Measurements from ENCODE around the gene SRF. TPM values are rescaled to one million over a fixed set of nuclear protein-coding genes. Genes with fewer than 3 reads are reported as not detected.
A peak's percentile ranks its signal among the peaks of the same experiment; 100 is the strongest.

The SRF gene
- total RNA-seq, 4 donors from 2014 or later: 14.8 to 25.8 (median 25.5) TPM

DNA sequence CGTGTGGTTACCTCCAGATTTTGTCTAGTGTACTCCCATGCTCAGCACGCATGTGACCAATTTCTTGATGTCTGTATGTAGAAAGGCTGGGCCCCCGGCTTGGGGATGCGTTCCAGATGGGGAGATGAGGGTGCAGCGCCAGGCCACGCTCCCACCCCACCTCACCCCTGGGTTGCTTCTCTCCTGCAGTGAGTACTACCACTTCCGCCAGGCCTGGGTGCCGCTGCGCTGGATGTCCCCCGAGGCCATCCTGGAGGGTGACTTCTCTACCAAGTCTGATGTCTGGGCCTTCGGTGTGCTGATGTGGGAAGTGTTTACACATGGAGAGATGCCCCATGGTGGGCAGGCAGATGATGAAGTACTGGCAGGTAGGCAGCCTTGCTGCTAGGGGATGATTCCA, 11.5 kb upstream of the SRF start:
- WGBS, 2 donors: 82 to 86% methylated on average over 11 of the region's 11 CpGs
- TF ChIP-seq POLR2A (IDR thresholded peaks at IDR 0.05): no peak
- TF ChIP-seq, protein P1, sequence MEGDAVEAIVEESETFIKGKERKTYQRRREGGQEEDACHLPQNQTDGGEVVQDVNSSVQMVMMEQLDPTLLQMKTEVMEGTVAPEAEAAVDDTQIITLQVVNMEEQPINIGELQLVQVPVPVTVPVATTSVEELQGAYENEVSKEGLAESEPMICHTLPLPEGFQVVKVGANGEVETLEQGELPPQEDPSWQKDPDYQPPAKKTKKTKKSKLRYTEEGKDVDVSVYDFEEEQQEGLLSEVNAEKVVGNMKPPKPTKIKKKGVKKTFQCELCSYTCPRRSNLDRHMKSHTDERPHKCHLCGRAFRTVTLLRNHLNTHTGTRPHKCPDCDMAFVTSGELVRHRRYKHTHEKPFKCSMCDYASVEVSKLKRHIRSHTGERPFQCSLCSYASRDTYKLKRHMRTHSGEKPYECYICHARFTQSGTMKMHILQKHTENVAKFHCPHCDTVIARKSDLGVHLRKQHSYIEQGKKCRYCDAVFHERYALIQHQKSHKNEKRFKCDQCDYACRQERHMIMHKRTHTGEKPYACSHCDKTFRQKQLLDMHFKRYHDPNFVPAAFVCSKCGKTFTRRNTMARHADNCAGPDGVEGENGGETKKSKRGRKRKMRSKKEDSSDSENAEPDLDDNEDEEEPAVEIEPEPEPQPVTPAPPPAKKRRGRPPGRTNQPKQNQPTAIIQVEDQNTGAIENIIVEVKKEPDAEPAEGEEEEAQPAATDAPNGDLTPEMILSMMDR (IDR thresholded peaks at IDR 0.05): no peak
- no peak for DNase-seq (ENCODE audit: low spot score in 2 of 2)
- intact Hi-C loops (cut with DNase I; ENCODE audit: low total_unique reads): no loop called here
- H3K4me3 ChIP-seq (ENCODE audit: low read depth, poor library complexity, severe bottlenecking): no peak overlapping the region

DNA sequence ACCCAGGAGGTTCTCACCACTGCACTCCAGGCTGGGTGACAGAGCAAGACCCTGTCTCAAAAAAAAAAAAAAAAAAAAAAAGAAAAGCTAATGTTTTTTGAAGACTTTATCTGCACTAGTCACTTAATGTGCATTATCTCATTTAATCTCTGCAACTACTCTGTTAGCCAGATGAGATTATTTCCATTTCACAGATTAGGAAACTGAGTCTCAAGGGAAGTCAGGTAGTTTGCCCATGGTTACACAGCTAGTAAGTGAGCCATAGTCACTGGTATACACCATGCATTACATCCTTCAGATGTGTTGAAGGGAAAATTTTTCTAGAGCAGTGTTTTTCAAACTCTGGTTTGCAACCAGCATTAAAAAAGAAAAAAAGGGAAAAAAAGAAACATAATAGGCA, 7.2 kb upstream of the SRF start:
- intact Hi-C loops (cut with DNase I; ENCODE audit: low total_unique reads): no loop called here
- H3K4me3 ChIP-seq (ENCODE audit: low read depth, poor library complexity, severe bottlenecking): no peak overlapping the region
- TF ChIP-seq, protein P1 (IDR thresholded peaks at IDR 0.05): no peak
- TF ChIP-seq POLR2A (IDR thresholded peaks at IDR 0.05): no peak
- DNase-seq (ENCODE audit: low spot score in 2 of 2): no peak

DNA sequence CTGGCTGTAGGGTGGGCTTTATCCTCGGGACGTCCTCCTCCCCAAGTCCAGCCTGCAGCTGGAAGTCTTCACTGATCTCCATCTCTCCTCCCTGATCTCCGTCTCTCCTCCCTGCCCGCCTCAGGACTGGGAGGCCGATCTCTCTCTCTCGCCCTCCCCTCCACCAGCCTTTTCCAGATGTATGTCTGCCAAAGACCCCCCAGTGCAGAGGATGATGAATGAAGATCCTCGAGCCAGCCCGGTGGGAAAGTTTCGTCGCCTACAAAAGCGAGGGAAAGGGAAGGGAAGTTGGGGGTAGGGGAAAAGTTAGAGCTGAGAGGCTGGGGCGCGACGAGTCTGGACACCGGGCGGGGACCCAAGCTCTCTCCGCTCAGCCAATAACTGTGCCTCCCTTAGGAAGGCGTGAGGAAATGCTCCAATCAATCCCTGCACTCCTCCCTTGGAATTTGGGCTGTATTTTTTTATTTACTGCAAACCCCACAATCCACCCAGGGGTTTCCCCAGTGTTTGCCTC, 595 bp upstream of the SRF start:
- TF ChIP-seq POLR2A (IDR thresholded peaks at IDR 0.05): no peak
- 0 to 1% methylated on average over 18 of the region's 18 CpGs for WGBS, 2 donors
- DNase-seq (ENCODE audit: low spot score in 2 of 2): peak; percentile 78 to 95
- intact Hi-C loops (cut with DNase I; ENCODE audit: low total_unique reads): no loop called here
- peak overlapping the region; percentile 16 for H3K4me3 ChIP-seq (ENCODE audit: low read depth, poor library complexity, severe bottlenecking)

DNA sequence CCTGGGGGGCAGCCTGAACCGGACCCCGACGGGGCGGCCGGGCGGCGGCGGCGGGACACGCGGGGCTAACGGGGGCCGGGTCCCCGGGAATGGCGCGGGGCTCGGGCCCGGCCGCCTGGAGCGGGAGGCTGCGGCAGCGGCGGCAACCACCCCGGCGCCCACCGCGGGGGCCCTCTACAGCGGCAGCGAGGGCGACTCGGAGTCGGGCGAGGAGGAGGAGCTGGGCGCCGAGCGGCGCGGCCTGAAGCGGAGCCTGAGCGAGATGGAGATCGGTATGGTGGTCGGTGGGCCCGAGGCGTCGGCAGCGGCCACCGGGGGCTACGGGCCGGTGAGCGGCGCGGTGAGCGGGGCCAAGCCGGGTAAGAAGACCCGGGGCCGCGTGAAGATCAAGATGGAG, 636 bp downstream of the SRF start:
- TF ChIP-seq POLR2A (IDR thresholded peaks at IDR 0.05): no peak
- TF ChIP-seq, protein P1 (IDR thresholded peaks at IDR 0.05): no peak
- intact Hi-C loops (cut with DNase I; ENCODE audit: low total_unique reads): no loop called here
- H3K4me3 ChIP-seq (ENCODE audit: low read depth, poor library complexity, severe bottlenecking): peak overlapping the region; percentile 94
- WGBS, 2 donors: 0% methylated on average over 21 to 23 of the region's 57 CpGs
- DNase-seq (ENCODE audit: low spot score in 2 of 2): peak in 1 of 2 donors; percentile 90

DNA sequence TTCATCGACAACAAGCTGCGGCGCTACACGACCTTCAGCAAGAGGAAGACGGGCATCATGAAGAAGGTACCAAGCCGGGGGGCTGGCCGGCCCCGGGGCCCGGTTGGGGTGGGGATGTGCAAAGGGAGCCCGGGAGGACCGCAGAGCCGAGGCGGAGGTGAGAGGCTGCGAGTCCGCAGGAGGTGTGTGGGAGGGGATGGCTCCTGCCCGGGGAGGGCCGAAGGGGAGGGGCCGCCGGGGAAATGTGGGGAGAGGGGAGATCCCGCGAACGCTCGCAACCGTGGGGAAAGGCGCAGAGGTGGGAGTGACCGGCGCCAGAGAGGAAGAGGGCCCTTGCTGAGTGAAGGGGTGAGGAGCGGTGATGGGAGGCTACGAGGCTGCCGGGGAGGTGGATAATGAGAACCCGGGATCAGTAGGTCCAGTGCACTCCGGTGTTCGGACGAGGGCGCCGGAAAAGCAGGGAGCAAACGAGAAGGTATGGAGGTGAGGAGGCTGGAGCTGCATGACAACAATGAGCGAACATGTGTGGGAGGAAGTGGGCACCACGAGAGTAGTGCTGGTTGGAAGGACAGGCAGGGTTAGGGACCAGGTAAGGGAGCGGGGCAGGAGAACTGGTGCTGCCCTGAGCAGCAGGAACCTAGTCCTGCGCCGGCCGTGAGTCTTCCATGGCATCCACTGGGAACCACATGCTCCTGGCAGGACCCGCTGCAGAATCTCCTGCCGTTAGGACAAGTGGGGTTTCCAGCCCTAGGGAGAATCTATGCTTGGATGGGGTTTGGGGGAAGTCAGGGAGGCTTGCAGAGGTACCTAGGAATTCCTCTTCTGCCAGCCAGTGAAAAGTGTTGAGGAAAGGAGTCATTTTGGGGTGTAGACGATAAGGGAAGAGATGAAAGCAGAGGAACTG, 1.3 kb downstream of the SRF start:
- peak; percentile 40 to 92 for DNase-seq (ENCODE audit: low spot score in 2 of 2)
- no peak for TF ChIP-seq POLR2A (IDR thresholded peaks at IDR 0.05)
- TF ChIP-seq, protein P1 (IDR thresholded peaks at IDR 0.05): no peak
- H3K4me3 ChIP-seq (ENCODE audit: low read depth, poor library complexity, severe bottlenecking): peak overlapping the region; percentile 94
- WGBS, 2 donors: 1 to 2% methylated on average over 39 to 43 of the region's 46 CpGs
- intact Hi-C loops (cut with DNase I; ENCODE audit: low total_unique reads): no loop called here

DNA sequence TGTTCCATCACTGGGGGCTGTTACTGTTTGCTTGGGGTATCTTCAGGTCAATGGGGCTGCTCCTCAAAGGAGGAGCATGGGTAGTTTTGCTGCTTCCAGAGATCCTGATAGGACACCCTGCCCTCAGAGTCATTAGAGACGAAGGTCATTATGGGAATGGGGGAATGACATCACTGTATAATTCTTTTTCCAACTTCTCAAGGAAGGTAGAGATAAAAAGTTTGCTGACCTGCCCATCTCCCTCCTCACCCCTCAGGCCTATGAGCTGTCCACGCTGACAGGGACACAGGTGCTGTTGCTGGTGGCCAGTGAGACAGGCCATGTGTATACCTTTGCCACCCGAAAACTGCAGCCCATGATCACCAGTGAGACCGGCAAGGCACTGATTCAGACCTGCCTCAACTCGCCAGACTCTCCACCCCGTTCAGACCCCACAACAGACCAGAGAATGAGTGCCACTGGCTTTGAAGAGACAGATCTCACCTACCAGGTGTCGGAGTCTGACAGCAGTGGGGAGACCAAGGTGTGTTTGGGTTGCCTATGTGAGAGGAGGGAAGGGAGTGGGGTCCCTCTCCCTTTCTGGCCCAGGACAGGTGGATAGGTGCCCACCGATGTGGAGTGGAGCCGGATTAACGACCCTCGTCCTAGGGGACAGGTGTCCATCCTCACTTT, 2.7 kb downstream of the SRF start:
- intact Hi-C loops (cut with DNase I; ENCODE audit: low total_unique reads): no loop called here
- H3K4me3 ChIP-seq (ENCODE audit: low read depth, poor library complexity, severe bottlenecking): no peak overlapping the region
- no peak for DNase-seq (ENCODE audit: low spot score in 2 of 2)
- no peak for TF ChIP-seq POLR2A (IDR thresholded peaks at IDR 0.05)
- TF ChIP-seq, protein P1 (IDR thresholded peaks at IDR 0.05): no peak
- 34 to 52% methylated on average over 11 of the region's 11 CpGs for WGBS, 2 donors
